Measurements from ENCODE around the gene ANKRD7.
"Not testable (repeated sequence)": the region's sequence is repeated elsewhere in the genome, so short reads cannot be mapped to it uniquely, and the experiment has no call there.

The ANKRD7 gene

DNA sequence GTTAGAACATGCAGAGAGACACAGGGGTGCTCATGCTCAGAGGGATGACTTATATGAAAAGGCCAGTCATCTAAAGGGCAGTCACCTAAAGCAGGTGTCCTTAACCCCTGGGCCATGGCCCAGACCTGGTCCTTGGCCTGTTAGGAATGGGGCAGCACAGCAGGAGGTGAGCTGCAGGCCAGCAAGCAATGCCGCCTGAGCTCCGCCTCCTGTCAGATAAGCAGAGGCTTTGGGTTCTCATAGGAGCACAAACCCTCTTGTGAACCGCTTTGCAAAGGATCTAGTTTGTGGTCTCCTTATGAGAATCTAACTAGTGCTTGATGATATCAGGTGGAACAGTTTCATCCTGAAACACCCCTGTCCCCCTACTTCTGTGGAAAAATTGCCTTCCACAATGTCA is 14.5 kb downstream of the ANKRD7 start:
- no peak for DNase-seq (ENCODE audit: low read depth)

DNA sequence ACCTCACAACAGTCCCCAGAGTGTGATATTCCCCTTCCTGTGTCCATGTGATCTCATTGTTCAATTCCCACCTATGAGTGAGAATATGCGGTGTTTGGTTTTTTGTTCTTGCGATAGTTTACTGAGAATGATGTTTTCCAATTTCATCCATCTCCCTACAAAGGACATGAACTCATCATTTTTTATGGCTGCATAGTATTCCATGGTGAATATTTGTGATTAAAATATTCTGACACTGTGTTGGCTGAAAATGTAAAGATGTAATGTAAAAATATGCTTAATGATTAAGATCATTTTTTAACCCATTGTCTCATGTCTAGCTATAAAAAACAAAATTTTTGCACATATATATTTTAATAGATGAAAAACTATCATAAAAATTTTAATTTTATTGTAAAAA is 15.8 kb downstream of the ANKRD7 start:
- not testable (repeated sequence) for DNase-seq (ENCODE audit: low read depth)

DNA sequence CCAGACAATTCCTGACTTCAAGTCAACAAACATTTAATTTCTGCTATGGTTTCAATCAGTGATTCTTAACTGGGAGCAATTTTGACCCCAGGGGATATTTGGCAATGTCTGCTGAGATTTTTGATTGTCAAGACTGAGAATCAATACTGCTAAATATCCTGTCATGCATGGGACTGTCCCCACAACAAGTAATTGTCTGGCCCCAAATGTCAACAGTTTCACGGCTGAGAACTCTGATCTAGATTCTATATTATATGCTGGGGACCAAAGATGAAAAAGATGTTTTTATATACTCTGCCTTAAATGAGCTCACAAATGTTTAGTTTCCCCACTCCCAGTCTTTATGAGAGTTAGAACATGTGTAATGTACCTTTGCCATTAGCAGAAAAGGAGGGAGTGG is 19.2 kb downstream of the ANKRD7 start:
- DNase-seq (ENCODE audit: low read depth), result no peak

DNA sequence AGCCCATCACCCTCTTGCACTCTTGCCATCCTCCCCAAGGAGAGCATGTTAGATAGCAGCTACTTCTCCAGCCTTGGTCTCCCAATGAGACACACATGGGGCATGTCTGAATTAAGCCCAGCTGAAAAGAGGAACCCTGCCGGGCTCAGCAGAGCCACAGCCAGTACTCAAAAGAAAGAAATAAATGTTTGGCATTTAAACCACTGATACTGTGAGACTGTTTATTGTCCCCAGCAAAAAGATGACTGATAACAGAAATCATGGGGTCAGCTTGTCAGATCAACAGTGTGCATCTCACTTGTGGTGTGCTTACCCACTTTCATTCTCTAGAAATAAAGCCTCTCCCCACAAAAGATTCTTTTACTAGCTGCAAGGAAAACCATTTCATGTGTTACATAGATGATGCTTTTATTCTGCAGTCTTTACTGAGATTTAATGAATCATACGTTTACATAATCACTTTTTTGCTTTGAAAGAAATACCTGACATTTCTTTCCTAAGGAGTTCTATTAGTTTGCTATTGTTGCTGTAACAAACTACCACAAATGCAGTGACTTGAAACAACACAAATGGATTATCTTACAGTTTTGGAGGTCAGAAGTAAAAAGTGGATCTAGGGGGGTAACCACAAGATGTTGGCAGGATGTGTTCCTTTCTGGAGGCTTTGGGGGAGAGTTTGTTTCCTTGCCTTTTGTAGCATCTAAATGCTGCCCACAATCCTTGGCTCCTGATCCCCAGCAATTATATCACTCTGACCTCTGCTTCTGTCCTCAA is 20.9 kb downstream of the ANKRD7 start:
- DNase-seq (ENCODE audit: low read depth), result no peak

DNA sequence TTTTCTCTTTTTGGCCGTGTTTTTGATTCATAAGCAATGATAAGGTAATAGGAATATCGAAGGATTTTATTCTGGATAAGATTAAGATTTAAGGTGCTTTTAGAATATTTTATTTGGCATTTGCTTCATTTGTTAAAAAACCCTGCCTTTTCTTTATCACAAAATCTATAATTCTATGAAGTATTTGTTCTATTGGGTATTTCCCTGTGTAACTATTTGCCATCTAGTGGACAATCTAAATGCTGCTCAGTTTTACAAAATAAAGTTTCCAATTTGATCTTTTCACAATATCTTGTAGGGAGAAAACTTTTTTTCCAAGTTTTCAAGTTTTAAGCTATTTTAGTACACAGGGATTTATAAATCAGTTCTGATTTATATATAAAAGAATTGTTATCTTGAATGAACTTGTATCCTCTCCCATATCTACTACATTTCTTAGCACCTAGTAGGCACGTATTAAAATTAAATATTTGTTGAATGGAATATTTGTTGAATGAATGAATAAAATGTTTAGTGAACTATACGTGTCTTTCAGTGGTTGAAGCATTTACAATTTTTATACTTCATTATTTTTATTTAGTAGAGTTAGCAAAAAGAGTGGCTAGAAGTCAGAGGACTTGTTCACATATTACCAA is 26.5 kb downstream of the ANKRD7 start:
- DNase-seq (ENCODE audit: low read depth), result no peak

DNA sequence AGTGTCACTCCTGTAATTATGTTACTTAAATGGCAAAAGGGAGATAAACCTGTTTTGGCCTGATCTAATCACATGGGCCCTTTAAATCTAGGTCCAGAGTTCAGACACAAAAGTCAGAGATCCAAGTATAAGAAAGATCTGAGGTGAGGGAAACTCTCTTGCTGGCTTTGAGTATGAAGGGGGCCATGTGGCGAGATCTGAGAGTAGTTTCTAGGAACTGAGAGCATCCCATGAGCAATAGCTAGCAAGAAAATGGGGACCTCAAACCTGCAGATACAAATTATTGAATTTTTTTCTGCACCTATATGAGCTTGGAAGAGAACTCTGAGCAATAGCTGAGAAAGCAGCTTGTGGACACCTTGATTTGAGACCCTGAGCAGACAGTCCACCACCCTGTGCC is 27.6 kb downstream of the ANKRD7 start:
- DNase-seq (ENCODE audit: low read depth), result no peak

DNA sequence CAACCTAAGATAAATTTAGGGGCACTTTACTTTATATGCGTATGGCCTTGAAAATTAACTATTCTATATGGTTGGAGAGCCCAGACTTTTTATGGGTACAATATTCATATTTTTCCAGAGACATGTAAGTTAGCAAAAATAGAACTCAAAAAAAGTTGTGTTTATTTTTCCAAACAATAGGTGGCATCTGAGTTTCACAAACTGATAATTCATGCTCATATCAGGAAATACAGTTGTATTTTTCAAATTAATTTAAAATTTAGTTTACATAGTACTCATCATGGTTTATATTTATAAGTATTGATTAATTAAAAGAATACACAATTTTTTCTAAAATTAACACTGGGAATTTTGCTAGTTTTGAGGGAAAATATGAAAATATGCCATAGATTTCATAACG is 34.6 kb downstream of the ANKRD7 start:
- DNase-seq (ENCODE audit: low read depth), result no peak

DNA sequence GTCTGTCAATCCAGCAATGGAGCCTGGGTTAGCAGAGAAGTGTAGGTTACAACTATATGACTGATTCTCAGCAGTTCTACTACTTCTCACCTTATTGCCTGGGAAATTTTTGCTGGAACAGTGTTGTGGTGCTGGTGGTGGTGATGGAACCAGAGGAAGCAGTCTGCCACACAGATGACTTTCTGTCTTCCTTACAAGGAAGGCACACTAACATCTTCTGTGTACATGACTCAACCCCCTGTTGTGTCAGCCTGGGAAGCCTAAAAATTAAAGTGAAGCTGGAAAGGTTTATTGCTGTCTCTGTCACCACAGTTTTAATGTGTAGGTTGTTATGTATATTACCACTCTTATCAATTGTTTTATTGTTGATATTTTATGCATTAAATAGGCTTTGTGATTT is 40.3 kb downstream of the ANKRD7 start:
- DNase-seq (ENCODE audit: low read depth), result no peak

DNA sequence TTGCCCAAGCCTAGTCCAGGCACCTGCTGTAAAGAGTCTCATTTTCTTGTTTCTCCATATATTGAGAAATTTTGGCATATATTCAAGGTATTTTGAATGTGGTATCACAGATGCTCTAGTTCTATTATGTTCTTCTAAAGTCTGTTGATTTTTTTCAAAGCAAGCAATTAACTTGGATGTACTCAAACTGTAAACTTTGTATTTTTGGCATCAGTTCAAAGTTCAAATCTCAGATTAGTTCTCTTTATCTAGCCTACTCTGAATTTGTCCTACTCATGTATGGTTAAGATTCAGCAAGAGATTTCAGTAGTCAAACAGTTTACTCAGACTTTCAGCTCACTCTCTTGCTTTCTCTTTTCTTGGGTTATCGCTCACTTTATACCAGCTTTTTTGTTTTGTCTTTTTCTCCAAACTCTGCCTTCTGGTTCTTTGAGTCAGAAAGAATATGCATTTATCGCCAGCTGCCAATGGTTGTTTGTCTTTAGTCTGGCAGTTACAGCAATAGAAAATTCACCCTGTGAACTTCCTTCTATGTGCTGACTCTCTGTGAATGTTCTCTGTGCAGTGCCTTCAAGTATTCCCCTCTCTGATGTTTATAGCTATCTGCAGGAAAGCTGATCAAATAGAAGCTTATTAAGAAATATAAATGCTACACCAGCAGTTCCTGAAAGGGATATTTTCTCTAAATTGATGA is 56.0 kb downstream of the ANKRD7 start:
- no peak for DNase-seq (ENCODE audit: low read depth)

DNA sequence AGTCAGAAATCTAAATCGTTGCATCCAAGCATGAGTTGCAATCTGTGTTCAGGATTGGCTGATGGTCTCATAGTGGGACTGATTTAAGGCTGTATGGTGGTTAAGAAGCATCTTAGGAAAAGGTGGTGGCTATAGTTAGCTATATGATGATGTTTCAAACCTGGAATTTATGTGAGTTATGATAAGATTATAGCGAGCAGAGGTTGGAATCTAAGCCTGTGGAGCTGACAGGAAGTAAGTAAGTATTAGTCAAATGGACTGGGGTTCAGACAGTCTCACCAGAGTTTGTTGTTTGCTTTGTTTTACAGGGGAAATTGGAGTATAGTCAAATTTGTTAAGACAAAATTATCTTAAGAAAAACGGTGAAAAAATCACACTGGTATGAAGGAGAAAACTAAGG is 56.7 kb downstream of the ANKRD7 start:
- DNase-seq (ENCODE audit: low read depth), result no peak

DNA sequence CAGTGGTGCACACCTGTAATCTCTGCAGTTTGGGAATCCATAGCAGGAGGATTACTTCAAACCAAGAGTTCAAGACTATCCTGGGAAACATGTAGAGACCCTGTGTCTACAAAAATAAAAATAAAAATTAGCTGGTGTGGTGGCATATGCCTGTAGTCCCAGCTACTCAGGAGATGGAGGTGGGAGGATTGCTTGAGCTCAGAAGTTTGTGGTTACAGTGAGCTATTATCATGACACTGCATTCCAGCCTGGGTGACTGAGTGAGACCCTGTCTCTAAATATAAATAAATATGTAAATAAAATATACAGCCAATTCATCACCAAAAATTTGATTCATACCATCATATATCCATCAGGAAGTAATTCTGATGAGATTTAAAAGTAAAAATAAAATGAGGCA is 60.9 kb downstream of the ANKRD7 start:
- no peak for DNase-seq (ENCODE audit: low read depth)

DNA sequence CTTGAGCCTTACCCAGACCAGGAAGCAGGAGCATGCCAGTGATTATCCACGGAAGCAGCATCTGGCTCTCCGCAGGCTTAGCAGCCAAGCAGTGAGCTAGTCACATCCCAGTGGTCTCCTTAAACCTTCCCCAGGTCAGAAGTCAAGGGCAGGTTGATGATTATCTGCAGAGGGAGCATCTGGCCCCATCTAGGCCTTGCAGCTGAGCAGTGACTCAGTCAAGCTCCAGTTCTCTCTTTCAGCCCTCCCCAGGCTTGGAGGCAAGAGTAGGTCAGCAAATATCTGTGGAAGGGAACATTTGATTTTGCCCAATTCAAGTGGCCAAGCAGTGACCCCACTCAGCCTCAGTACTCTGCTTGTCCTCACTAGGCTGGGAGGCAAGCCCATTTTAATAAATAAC is 61.6 kb downstream of the ANKRD7 start:
- no peak for DNase-seq (ENCODE audit: low read depth)

DNA sequence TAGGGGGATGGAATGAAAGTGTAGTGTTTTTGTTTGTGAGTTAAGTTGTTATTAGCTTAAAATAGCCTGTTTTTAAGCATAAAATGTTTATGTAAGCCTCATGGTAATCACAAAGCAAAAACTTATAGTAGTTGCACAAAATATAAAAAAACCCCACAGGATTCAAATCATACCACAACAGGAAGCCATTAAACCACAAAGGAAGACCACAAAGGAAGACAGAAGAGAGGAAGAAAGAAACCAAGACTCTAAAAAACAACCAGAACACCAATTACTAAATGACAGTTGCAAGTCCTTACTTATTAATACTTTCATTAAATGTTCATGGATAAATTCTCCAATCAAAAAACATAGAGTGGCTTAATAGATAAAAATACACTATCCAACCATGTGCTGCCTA is 63.6 kb downstream of the ANKRD7 start:
- no peak for DNase-seq (ENCODE audit: low read depth)

DNA sequence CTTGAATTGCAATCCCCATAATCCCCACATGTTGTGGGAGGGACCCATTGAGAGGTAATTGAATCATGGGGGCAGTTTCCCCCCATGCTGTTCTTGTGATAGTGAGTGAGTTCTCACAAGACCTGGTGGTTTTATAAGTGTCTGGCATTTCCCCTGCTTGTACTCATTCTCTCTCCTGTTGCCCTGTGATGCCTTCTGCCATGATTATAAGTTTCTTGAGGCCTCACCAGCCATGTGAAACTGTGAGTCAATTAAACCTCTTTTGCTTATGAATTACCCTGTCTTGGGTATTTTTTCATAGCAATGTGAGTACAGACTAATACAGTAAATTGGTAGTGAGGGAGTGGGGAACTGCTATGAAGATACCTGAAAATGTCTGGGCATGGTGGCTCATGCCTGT is 65.0 kb downstream of the ANKRD7 start:
- DNase-seq (ENCODE audit: low read depth), result no peak

Data from stimulated activated CD8-positive, alpha-beta memory T cell treated with anti-CD3 and anti-CD28 coated beads, Interleukin-12 subunit alpha, Interleukin-12 subunit beta, amount 100 ng/mL, for 4 hours (primary cell).